Motor neuron (in vitro differentiated cells): ENCODE data around the gene ABCA7. TPM values are rescaled to one million over a fixed set of nuclear protein-coding genes. Genes with fewer than 3 reads are reported as not detected.

Experiments
- ATAC-seq, 8 experiments: fragments of 200-7000 bp; cut with Tn5 transposase; replicated peaks in 6 of 8; 2 replicates each; pipeline ENCODE4 v1.8.0; 2021; ENCODE audit warnings: mild to moderate bottlenecking in 8 of 8, moderate library complexity in 8 of 8
- H3K27ac ChIP-seq, 2 donors: fragments of 250-450 bp; sonication (Bioruptor Pico); 2 replicates each; pipeline ENCODE4 v1.9.0; 2021; ENCODE audit warnings: antibody characterized with exemption in 2 of 2, mild to moderate bottlenecking in 2 of 2, moderate library complexity in 1 of 2
- H3K4me1 ChIP-seq, 2 donors: fragments of 250-450 bp; sonication (Bioruptor Pico); replicated peaks in 1 of 2; 2 replicates each; pipeline ENCODE4 v1.6.1; 2021; ENCODE audit warnings: antibody characterized with exemption in 2 of 2, mild to moderate bottlenecking in 2 of 2, moderate library complexity in 1 of 2
- H3K4me3 ChIP-seq, 5 donors: fragments of 250-450 bp; sonication (Bioruptor Pico); 2 replicates each; pipeline ENCODE4 v1.9.0; 2021; ENCODE audit warnings: antibody characterized with exemption in 5 of 5, mild to moderate bottlenecking in 5 of 5, moderate library complexity in 4 of 5
- WGBS, 10 experiments: fragments of 450-650 bp; shearing (Covaris generic); methylation state at CpG; one replicate each; pipeline ENCODE4 v1.0.0; 2022; 5-methylcytosine and 5-hydroxymethylcytosine counted together
- in situ Hi-C, 9 experiments: fragments of 400-800 bp; cut with MboI; loops; one replicate each; pipeline ENCODE4 v1.15.0; 2021; ENCODE audit warnings: low sequenced_read_pairs in 9 of 9, low pct_unique_long_range_greater_than_20kb in 2 of 9; ENCODE audit not compliant: unreplicated experiment in 9 of 9
- total RNA-seq, 8 experiments: library from RNA; unstranded; fragments of 300-600 nt; gene quantifications; 2 replicates each; pipeline versions ENCODE4 v1.2.3 to v1.2.4, GENCODE V29; 2022

Gene ABCA7
- total RNA-seq, 8 experiments from 2014 or later = 6.5 to 35.6 (median 9.1) TPM

DNA sequence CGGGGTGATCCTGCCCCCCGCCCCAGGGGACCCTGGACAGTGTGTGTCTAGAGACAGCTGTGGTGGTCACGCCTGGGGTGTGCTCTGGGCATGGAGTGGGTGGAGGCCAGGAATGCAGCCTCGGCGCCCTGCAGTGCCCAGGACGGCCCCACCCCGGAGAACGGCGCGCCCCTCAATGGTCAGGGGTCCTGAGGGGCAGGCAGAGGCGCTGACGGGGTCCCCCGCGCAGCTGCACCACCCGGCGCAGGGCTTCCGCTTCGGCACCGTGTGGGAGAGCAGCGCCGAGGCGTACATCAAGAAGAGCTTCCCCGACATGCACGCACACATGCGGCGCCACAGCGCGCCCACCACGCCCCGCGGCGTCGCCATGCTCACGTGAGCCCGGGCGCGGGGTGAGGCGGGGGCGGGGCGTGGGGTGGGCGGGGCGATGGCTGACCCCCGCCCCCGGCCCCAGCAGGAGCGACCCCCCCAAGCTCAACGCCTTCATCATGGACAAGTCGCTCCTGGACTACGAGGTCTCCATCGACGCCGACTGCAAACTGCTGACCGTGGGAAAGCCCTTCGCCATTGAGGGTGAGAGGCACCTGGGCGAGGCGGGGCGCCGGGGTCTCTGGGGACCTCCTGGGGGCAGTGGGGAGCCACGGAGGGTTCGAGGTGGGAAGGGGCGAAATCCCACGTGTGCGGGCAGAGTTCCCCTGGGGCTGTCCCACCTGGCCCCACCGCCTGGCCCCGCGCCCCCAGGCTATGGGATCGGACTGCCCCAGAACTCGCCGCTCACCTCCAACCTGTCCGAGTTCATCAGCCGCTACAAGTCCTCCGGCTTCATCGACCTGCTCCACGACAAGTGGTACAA, 32.3 kb upstream of the ABCA7 start:
- Histone ChIP-seq H3K4me1 (peaks cover 0 to 2% of the 10 kb centered on the region in 2 donors), H3K27ac (no peak overlapping the region), H3K4me3 (no peak overlapping the region)
- in situ Hi-C loops = no loop called here
- 97% methylated on average over 6 of the region's 73 CpGs; no CpG with 5 or more reads in 9 of the 10 experiments for WGBS, 10 experiments
- ATAC-seq = peak in 3 of 8 experiments; percentile 5 to 12 (median 7)

DNA sequence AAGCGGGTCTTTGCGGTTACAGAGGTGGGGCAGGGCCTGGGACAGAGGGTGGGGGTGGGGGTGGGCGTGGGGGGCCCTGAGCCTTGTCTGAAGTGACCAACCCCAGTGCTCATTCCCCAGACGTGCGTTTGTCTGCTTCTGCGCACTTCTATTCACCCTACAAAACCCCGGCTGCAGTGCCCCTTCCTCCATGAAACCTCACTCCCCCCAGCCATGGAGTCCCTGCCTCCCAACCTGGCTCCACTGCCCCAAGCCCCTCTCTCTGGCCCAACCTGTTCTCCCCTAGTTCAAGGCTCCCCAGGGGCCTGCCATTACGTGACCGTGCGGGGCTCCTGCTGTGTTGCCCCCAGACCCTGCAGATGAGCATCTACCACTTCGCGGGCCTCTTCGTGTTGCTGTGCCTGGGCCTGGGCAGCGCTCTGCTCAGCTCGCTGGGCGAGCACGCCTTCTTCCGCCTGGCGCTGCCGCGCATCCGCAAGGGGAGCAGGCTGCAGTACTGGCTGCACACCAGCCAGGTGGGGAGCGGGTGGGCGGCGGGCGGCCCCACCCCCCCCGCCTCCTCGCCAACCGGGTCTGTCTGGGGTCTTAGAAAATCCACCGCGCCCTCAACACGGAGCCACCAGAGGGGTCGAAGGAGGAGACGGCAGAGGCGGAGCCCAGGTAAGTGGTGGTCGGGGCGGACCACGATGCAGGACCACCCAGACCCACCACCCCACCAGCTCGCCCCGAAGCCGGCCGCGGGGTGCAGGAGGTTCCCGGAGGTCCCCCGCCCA, 31.5 kb upstream of the ABCA7 start:
- WGBS, 10 experiments = 93 to 100% (median 93%) methylated on average over 3 to 11 of the region's 45 CpGs; no CpG with 5 or more reads in 7 of the 10 experiments
- no peak overlapping the region for H3K4me3 ChIP-seq
- no peak overlapping the region for H3K27ac ChIP-seq

DNA sequence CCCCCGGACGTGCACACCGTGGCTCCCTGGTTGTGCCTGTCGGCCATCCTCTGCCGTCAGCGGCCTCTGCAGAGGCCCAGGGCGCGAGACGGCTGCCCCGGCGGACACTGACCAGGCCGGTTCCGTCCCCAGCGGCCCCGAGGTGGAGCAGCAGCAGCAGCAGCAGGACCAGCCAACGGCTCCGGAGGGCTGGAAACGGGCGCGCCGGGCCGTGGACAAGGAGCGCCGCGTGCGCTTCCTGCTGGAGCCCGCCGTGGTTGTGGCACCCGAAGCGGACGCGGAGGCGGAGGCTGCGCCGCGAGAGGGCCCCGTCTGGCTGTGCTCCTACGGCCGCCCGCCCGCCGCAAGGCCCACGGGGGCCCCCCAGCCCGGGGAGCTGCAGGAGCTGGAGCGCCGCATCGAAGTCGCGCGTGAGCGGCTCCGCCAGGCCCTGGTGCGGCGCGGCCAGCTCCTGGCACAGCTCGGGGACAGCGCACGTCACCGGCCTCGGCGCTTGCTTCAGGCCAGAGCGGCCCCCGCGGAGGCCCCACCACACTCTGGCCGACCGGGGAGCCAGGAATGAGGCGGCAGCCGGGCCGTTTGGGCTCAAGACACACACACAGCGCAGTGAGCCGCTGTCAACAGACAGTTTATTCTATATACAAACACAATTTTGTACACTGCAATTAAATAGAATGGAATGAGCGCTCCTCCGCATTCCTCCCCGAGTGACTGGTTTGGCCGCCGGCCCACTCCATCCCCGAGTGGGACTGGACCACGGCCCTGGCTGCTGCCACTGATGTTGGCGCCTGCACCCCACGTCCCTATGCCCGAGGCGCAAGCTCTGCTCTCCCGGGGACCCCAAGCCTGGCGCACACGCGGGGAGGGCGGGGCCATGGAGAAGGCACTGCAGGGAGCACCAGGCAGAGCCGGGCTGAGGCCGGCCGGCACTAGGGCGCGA, 30.6 kb upstream of the ABCA7 start:
- in situ Hi-C loops = no loop called here
- H3K27ac ChIP-seq = no peak overlapping the region
- peak in 2 of 8 experiments; percentile 1 to 5 for ATAC-seq
- no peak overlapping the region for H3K4me3 ChIP-seq
- 40 to 90% (median 60%) methylated on average over 1 to 4 of the region's 92 CpGs; no CpG with 5 or more reads in 7 of the 10 experiments for WGBS, 10 experiments
- peaks cover 0 to 2% of the 10 kb centered on the region in 2 donors for H3K4me1 ChIP-seq

More for the DNA sequence above, 31.5 kb upstream of the ABCA7 start:
- H3K4me1 ChIP-seq = peaks cover 0 to 2% of the 10 kb centered on the region in 2 donors
- in situ Hi-C loops = no loop called here
- ATAC-seq = no peak

DNA sequence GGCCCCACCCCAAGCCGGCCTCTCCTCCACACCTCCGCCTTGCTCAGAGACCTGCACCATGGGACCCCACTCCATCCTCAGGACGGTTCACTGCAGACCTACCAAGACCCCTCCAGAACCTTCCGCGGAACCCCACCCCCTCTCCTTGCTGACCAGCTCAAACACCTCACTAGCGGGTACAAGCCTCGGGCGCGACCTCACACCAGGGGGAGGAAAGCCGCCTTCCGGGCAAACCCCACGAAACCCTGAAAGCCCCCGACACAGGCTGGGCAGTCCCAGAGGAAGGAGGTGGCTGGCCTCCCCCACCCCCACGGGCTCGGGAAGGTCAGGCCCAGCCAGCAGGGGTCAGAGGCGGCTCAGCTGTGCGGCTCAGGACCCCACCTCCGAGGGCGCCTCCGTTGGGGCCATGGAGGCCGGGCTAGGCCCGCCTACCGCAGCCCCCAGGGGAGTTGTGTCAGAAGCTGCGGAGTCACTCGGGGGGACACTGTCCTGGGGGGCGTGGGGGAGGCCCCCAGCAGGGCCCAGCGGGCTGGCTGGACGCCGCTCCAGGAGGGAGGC, 29.8 kb upstream of the ABCA7 start:
- H3K27ac ChIP-seq = peak overlapping the region in 1 of 2 donors; percentile 29
- H3K4me1 ChIP-seq = peaks cover 1 to 2% of the 10 kb centered on the region in 2 donors
- WGBS, 10 experiments = 100% methylated on average over 2 of the region's 29 CpGs; no CpG with 5 or more reads in 9 of the 10 experiments
- in situ Hi-C loops = no loop called here
- peak in 4 of 8 experiments; percentile 6 to 17 (median 14) for ATAC-seq
- no peak overlapping the region for H3K4me3 ChIP-seq

DNA sequence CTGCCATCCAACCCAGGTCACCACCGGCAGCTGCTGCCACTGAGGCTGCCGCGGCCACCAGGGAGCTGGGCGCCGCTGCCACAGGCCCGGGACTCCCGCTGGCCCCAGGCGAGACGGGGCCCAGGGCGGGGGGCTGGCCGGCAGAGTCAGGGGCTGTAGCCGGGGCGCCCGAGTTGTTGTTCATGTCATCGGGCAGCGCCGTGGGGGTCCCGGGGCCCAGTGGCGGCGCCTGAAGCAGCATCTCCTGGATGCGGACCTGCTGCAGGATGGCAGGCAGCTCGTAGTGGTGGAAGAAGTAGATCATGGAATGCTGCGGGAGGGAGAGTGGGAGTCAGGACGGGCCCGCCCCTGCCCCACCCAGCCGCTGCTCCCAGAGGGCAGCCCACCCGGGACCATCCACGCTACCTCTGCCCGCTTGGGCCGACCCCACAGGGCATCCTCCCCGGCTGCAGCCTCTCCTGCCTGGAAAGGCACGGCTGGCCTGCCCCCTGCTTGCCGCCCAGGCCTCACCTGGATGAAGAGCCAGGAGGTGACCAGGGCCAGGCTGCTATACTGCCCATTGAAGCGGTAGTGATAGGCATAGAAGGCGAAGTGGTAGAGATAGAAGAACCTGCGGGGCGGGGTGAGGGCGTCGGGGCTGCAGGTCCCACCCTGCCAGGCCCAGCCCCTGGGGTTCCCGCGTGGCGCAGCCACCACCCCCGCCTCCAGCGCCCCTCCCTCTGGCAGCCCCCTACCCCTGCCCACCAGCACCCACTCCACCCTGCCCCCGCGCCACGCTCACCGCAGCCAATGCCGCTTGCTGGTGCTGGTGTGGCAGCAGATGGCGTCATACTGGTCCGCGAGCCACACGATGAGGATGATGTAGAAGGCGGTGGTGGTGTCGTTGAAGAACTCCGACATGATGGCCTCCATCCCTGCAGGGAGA, 29.1 kb upstream of the ABCA7 start:
- no peak for ATAC-seq
- in situ Hi-C loops = no loop called here
- WGBS, 10 experiments = 80 to 97% methylated on average over 1 to 7 of the region's 56 CpGs; no CpG with 5 or more reads in 8 of the 10 experiments
- Histone ChIP-seq H3K4me1 (peaks cover 9 to 10% of the 10 kb centered on the region in 2 donors), H3K4me3 (no peak overlapping the region), H3K27ac (peak overlapping the region in 1 of 2 donors; percentile 29)

DNA sequence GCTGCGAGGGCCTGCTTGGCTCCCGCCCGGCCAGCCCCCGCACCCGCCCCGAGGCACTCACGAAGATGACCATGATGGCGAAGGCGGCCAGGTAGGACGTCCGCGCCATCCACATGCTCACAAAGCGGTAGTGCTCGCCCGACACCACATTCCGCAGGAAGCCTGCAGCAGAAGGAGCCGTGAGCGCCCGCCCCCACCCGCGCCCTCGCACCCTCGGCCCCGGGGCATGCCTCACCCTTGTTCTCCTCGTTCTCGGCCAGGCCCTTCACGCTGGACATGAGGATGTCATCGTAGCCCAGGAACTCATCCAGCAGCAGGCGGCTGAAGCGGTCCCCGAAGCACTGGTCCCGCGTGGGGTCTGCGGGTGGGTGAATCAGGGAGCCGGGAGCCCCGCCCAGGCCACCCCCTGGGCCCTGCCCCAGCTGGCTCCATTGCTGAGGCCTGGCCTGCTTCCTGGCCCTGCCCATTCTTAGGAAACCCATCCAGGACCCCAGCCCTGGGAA, 28.0 kb upstream of the ABCA7 start:
- no peak overlapping the region for H3K27ac ChIP-seq
- 100% methylated on average over 10 of the region's 36 CpGs; no CpG with 5 or more reads in 9 of the 10 experiments for WGBS, 10 experiments
- no peak overlapping the region for H3K4me3 ChIP-seq
- ATAC-seq = no peak
- peaks cover 19 to 20% of the 10 kb centered on the region in 2 donors for H3K4me1 ChIP-seq
- in situ Hi-C loops = no loop called here

DNA sequence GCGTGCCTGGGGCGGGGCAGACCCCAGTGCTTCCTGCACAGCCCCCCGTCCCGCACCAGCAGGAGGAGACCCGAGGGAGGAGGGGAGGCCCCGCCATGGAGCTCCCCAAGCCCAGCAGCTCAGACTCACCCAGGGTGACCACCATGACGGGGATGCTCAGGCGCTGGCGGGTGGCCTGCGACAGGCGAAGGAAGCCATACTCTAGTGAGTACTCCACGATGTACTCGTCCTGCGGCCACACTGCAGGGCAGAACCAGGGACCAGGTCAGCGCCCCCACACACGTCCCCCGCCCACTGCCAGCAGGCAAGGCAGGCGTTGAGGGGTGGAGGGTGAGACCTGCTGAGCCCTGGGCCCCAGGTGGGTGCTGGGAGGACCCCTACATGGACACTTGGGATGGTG, 27.6 kb upstream of the ABCA7 start:
- WGBS, 10 experiments = no CpG with 5 or more reads among the region's 18 CpGs
- in situ Hi-C loops = no loop called here
- no peak overlapping the region for H3K4me3 ChIP-seq
- H3K4me1 ChIP-seq = peaks cover 24 to 25% of the 10 kb centered on the region in 2 donors
- H3K27ac ChIP-seq = no peak overlapping the region
- ATAC-seq = no peak

DNA sequence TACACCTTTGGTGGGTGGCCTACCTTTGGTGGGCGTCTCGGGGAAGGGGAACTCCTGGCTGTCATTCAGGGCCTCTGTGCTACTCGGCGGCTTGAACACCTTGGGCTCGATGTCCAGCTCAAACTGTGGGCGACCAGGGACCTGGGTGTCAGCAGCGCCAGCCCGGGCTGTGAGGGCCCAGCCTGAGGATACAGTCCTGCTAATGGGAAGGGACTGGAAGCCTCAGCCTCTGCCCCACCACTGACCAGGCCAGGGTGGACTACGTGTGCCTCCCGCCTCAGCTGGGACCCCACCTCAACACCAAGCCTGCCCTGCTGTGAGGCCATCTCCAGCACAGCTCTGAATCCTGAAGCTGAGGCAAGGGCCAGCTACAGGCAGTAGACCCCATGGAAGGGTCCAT, 26.7 kb upstream of the ABCA7 start:
- WGBS, 10 experiments = 87 to 100% methylated on average over 2 to 3 of the region's 10 CpGs; no CpG with 5 or more reads in 8 of the 10 experiments
- in situ Hi-C loops = no loop called here
- Histone ChIP-seq H3K27ac (no peak overlapping the region), H3K4me3 (no peak overlapping the region), H3K4me1 (peaks cover 28 to 29% of the 10 kb centered on the region in 2 donors)
- ATAC-seq = no peak

DNA sequence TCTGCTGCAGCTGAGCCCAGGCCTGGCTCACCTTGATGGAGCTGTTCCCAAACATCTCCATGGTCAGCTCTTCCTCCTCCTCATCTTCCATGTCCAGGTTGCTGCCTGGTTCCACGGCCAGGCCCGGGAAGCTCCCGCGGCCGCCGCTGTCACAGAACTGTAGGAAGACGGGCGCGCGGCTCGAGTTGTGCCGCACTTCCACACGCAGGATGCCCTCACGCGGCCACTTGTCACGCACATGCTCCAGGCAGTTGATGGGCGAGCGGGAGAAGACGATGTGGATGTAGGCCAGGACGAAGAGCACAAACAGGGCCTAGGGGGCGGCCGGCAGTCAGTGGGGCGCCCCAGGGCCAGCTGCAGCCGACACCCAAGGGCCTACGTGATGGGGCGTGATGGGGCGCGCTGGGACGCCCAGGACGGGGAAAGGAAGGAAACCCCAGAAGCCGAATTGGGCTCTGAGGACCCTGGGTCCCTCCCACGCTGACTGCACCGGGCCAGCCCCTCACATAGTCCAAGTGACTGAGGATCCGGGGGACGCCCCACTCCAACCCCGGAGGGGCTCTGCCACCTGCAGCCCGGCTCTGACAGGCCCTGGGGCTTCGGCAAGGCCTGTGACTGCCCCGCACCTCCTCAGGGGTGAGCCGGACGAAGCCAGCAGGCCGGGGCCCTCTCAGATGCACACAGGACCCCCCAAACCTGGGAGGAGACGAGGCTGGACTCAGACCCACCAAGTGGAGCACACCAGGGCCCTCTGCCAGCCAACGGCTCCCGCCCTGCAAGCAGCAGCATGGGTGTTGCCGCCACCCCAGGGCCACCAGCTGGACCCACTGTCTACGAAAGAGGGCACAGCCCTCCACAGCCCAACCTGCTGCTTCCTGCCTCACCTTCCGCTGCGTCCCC, 25.5 kb upstream of the ABCA7 start:
- H3K27ac ChIP-seq = no peak overlapping the region
- ATAC-seq = no peak
- H3K4me3 ChIP-seq = no peak overlapping the region
- WGBS, 10 experiments = 96 to 100% (median 100%) methylated on average over 1 to 16 of the region's 49 CpGs; no CpG with 5 or more reads in 5 of the 10 experiments
- in situ Hi-C loops = no loop called here
- H3K4me1 ChIP-seq = peaks cover 37 to 39% of the 10 kb centered on the region in 2 donors

DNA sequence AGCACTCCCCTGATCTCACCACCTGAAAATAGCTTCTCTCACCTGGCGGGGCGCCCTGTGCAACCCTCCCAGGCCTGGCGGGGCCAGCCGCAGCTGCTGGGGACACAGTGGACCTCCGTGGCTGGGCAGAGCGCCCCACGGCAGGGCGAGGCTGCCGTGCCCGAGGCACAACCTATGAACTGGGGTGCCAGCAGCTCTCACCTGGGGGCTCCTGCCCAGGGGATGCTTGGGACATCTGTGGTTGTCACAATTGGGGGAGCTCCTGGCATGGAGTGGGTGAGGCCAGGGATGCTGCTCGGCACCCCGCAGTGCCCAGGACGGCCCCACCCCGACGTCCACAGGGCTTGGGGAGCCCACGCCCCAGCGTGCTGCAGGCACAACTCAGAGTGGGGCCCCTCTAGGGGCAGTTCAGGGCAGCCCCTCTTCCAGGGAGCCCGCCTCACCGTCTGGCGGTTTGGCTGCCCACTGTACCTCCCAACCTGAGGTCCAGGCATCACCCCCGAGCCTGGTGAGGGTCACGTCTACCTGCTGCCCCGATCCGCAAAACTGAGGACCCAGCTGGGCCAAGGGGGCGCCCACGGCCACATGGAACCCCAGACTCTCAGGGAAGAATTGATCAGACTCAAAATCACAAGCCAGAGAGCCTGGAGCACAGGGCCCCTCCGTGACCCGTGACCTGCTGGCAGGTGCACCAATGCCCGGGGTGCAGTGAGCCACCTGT, 24.7 kb upstream of the ABCA7 start:
- 93% methylated on average over 9 of the region's 29 CpGs; no CpG with 5 or more reads in 9 of the 10 experiments for WGBS, 10 experiments
- Histone ChIP-seq H3K4me1 (peaks cover 41 to 44% of the 10 kb centered on the region in 2 donors), H3K27ac (peak overlapping the region in 1 of 2 donors; percentile 1), H3K4me3 (no peak overlapping the region)
- in situ Hi-C loops = no loop called here
- no peak for ATAC-seq
